GDM1 (cell line): ENCODE data around the gene ISL2.

ENCODE experiments used
- DNase-seq: peaks from one replicate; lab custom pipeline; 2025; lab: John Stamatoyannopoulos, UW

The ISL2 gene

DNA sequence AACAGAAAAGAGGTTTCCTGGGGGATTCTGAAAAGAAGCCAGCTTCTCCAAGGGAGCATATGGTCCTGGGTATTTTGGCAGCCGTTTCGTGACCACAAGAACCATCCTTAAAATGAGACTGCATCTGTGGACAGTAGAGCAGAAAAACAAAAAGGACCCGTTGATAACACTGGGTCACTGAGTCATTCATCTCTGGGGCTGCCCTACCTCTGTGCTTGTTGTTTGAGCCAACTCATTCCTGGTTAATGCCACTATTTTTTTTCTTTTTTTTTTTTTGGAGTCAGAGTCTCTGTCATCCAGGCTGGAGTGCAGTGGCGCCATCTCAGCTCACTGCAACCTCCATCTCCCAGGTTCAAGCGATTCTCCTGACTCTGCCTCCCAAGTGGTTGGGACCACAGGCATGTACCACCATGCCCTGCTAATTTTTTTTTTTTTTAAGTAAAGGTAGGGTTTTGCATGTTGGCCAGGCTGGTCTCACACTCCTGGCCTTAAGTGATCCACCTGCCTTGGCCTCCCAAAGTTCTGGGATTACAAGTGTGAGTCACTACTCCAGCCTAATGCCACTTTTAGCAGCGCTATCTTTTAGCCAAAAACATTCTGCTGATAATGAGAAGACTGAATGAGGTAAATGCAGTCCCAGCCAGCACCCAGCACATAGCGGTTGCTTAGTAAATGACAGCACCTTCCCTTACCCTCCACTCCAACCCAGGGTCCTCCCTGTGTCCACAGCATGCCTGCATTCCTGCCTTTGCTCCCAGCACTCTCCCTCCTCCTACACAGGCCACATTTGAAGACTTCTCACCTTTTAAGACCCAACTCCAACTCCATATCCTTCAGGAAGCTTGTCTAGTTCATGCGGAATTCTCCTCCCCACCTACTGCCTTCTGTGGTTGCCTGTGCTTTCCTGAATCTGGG is 9.1 kb upstream of the ISL2 start:
- DNase-seq, result no peak

- DNase-seq, result no peak
Measured at GRCh38 chr15:76328106-76328696, 8.4 kb upstream of the ISL2 start.

GRCh38 chr15:76328958-76329357 is 7.6 kb upstream of the ISL2 start:
- no peak for DNase-seq

GRCh38 chr15:76330080-76330680 is 6.4 kb upstream of the ISL2 start:
- DNase-seq, result peak; percentile 4

GRCh38 chr15:76332796-76333195 is 3.8 kb upstream of the ISL2 start:
- no peak for DNase-seq

GRCh38 chr15:76333309-76333708 is 3.3 kb upstream of the ISL2 start:
- DNase-seq, result no peak

DNA sequence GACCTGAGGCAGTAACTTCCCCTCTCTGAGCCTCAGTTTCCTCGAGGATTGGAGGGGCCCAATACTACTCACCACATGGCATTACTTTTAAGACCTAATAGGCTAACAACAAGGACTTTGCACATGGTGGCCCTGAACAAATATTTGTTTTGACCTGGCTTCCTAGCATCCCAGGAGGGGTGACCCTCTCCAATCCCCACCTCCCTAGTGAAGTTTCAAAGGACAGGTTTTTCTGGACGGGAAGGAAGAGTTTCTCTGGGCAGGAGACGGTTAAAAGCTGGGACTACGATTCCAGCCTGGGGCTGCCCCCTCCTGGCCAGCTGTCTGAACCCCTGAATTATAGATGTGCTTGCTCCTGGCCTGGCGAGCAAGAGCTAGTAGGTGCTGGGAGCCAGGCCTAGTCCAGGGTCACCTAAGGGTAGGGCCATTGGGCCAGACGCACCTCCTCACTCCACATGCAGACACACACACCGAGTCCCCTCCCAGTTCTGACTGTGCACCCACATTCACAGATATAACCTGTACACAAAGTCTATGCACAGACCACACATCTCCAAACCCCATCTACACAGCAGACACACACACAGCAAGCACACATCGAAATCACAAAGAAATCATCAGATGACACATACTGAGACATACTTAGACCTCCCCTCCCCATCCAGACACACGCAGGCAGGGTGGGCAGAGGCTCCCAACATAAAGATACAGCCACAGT is 2.7 kb upstream of the ISL2 start:
- DNase-seq, result no peak

DNA sequence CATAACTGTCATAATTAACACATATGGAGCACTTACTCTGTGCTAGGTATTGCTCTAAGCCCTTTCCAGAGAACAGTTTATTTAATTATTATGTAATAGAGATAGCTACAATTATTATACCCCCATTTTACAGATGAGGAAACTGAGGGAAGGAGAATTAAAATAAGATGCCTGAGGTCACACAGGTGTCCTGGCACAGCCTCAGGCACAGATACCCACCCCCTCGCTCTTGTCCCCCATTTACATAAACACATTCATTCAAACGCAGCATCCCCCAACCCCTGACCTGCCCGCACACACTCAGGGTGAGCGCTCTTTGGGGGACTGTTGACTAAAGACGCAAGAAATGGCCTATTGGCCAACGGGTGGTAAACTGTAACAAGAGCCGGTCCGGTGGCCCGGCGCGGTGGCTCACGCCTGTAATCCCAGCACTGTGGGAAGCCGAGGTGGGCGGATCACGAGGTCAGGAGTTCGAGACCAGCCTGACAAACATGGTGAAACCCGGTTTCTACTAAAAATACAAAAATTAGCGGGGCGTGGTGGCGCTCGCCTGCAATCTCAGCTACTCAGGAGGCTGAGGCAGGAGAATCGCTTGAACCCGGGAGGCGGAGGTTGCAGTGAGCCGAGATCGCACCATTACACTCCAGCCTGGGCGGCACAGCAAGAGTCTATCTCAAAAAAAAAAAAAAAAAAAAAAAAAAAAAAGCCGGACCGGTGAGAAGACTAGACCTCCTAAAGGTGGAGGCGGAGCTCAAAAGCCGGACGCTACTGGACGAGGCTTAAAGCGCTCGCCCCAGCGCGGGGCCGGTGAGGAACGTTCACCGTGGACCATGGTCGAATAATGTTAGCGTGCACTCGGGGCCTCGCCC is 1.9 kb upstream of the ISL2 start:
- no peak for DNase-seq

GRCh38 chr15:76335307-76336253 is 993 bp upstream of the ISL2 start:
- no peak for DNase-seq

DNA sequence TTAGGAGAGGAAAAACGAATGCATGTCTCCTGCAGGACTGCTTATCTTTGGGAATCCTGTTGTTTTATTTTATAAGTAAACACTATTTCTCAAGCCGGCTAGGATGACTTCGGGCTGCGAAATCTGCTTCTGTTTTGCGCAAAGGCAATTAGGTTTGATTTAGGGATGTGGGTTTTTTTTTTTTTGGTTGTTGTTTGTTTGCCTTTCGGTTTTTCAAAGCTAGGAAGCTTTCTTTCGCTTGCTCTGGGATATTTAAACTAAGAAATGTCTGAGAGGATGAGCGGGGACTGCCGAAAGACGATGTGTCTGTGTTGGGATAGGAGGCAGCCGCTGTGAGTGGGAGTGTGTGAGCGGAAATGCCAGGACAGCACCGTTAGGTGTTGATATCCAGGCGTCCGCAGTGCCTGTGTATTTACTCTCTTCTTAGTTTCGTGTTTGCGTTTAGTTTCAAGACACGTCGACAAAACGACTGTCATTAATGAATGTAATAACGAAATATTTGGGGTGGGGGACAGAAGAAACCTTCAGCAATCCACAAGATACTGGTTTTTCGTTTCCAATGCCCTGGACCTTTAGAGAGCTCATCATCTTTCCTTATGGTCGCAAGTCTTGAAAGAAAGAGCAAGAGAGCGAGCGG is 604 bp downstream of the ISL2 start:
- no peak for DNase-seq

DNA sequence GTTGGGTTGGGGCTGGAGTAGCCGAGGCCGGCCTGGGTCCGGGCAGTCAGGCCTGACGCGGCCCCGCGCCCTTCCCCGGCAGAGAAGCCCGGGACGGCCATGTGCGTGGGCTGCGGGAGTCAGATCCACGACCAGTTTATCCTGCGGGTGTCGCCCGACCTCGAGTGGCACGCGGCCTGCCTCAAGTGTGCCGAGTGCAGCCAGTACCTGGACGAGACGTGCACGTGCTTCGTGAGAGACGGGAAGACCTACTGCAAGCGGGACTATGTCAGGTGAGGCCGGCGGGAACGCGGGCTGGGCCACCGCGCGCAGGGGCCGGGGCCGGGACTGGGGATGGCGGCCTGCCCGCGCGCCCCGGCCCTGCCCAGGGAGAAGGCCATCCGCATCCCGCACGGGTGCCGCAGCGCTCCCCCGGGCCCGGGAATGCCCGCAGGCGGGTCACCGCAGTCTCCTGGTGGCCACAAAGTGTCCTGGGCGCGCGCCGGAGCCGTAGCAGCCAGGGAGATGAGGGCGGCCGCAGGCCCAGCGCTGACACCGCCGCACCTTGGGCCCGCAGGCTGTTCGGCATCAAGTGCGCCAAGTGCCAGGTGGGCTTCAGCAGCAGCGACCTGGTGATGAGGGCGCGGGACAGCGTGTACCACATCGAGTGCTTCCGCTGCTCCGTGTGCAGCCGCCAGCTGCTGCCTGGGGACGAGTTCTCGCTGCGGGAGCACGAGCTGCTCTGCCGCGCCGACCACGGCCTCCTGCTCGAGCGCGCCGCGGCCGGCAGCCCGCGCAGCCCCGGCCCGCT is 1.3 kb downstream of the ISL2 start:
- no peak for DNase-seq

DNA sequence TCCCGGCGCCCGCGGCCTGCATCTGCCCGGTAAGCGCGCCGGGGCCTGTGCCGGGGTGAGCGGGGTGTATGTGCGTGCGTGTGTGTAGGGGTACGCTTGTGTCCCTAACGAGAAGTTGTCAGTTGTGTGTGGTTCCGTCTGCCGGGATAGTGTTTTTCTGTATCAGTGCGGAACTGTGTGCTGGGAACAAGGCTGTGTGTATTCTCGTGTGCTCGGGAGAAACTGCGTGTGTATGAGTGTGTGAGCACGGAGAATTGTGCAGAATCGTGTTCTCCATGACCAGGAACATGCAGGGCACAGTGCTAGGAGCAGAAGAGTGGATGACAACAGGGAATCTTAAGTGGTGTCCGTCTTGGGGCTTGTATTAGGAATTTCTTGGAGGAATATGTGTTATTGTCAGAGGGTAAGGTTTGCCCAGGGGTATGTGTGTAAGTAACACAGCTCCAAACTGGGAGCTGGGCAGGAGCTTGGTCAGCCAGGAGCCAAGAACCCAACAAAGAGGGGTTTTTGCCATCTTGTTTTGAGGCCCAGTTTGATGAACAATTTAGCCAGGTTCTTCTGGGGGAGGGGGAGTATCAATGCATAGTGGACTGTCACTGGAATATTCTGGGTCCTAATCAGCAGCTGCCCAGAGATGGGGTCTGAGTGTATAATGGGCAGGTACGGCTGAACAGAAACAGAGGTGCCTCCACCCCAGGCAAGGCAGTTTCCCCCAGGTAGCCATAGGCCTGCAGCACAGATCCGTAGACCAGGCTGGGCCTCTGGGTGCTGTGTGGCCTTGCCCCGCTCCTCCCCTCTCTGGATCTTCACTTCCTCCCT is 2.1 kb downstream of the ISL2 start:
- DNase-seq, result no peak

DNA sequence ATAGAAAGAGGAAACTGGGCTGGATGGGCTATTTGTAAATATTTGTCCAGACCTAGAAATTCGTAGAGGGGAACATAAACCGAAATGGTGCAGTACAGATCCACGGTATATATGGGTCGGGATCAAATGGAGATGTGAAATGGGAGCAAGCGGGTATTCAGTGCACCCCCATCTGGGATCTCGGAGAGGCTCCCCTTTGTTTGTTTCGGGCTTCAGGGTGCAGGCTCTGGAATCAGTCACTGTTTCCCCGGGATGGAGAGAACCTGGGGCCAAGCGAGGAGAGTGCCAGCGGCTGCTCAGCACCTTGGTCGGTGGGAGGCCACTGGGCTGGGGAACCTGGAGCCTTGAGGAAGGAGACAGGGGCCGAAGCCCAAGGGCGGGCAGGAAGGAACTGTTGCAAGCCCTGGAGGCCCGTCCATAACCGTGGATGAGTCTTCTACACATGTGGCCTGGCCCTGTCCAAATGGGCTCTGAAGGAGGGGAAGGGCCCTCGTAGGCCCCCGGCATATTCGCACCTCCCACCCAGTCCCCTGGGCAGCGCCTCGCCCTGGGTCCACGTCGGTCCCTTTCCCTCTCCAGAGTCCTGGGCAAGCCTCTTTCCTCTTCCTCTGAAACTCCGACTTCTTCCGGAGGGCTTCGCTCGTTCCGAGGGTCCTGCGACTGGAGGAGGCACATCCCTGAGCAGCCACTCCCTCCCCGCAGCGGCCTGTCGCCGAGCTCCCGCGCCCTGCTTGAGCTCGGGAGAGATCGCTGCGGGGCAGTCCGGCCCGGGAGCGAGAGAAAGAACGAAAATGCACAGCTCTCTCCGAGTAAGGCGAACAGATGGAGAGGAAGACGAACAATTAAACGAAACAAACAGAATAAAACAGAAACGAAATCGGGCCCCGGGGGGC is 3.0 kb downstream of the ISL2 start:
- no peak for DNase-seq

DNA sequence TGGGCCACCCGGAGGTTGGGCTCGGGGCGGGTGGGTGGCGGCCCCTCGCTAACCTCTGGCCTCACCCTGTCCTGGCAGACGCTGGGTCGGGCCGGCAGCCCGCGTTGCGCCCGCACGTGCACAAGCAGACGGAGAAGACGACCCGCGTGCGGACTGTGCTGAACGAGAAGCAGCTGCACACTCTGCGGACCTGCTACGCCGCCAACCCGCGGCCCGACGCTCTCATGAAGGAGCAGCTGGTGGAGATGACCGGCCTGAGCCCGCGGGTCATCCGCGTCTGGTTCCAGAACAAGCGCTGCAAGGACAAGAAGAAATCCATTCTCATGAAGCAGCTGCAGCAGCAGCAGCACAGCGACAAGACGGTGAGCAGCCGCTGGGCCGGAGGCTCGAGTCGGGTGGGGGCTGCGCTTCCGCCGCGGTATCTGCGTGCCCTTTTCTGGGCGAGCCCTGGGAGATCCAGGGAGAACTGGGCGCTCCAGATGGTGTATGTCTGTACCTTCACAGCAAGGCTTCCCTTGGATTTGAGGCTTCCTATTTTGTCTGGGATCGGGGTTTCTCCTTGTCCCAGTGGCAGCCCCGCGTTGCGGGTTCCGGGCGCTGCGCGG is 3.7 kb downstream of the ISL2 start:
- DNase-seq, result peak; percentile 25

DNA sequence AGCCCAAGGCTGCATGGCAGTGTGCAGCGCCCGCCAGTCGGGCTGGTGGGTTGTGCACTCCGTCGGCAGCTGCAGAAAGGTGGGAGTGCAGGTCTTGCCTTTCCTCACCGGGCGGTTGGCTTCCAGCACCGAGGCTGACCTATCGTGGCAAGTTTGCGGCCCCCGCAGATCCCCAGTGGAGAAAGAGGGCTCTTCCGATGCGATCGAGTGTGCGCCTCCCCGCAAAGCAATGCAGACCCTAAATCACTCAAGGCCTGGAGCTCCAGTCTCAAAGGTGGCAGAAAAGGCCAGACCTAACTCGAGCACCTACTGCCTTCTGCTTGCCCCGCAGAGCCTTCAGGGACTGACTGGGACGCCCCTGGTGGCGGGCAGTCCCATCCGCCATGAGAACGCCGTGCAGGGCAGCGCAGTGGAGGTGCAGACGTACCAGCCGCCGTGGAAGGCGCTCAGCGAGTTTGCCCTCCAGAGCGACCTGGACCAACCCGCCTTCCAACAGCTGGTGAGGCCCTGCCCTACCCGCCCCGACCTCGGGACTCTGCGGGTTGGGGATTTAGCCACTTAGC is 4.3 kb downstream of the ISL2 start:
- no peak for DNase-seq

- no peak for DNase-seq
Measured at GRCh38 chr15:76341366-76342057, 4.9 kb downstream of the ISL2 start.
